HCT116 (cell line): ENCODE results near the gene SLC5A2. TPM values are rescaled to one million over a fixed set of nuclear protein-coding genes. Genes with fewer than 3 reads are reported as not detected.
A peak's percentile ranks its signal among the peaks of the same experiment; 100 is the strongest.

Source experiments
- ATAC-seq: fragments of 200-7000 bp; cut with Tn5 transposase; 2 replicates; pipeline ENCODE4 v1.9.1; 2020; ENCODE audit warnings: mild to moderate bottlenecking, moderate library complexity
- BruUV-seq: library from RNA; stranded (reverse); fragments of 400-500 nt; replicated peaks from 2 replicates; lab custom pipeline; 2021; lab: Mats Ljungman, UMichigan
- CTCF ChIA-PET: fragments of 300-600 bp; sonication (Branson Sonifier 250); formaldehyde crosslinking; loops from one replicate; lab custom pipeline; 2021; ENCODE audit warnings: antibody characterized with exemption; lab: Charles Lee
- POLR2A ChIA-PET: fragments of 300-600, 350-600 bp; sonication (Branson Sonifier 250); formaldehyde crosslinking; loops from one replicate; lab custom pipeline; 2021; ENCODE audit warnings: antibody characterized with exemption; lab: Charles Lee
- RAD21 ChIA-PET, 2 experiments: fragments of 300-600 bp; sonication (Branson Sonifier 250); formaldehyde crosslinking; loops; one replicate each; lab custom pipeline; 2023; ENCODE audit warnings: low total read pairs in 2 of 2; ENCODE audit not compliant: uncharacterized antibody in 2 of 2, unreplicated experiment in 2 of 2, low non-redundant PET in 1 of 2; lab: Charles Lee
- DNase-seq: peaks from one replicate; pipeline ENCODE4 v3.0.0-alpha.2; 2010; ENCODE audit warnings: low read depth, low spot score
- H2AFZ ChIP-seq: fragments of 200-600 bp; shearing (Covaris generic), sonication (generic); 2 replicates; pipeline ENCODE4 v1.6.1; 2017; ENCODE audit warnings: low read depth, mixed run types, mixed read lengths, antibody characterized with exemption, low read length; ENCODE audit not compliant: poor library complexity, severe bottlenecking
- H3K27ac ChIP-seq: 2 replicates; pipeline ENCODE4 v1.5.1; 2012; ENCODE audit warnings: low read depth, low read length
- H3K27me3 ChIP-seq: fragments of 200-600 bp; sonication (generic); 2 replicates; pipeline ENCODE4 v1.6.1; 2016; ENCODE audit warnings: mixed run types, low read length, mixed read lengths; ENCODE audit not compliant: insufficient read depth
- H3K36me3 ChIP-seq, 2 experiments: fragments of 200-500 bp in 1 of 2; fragments of 200-600 bp in 1 of 2; sonication (Bioruptor generic) in 1 of 2; sonication (generic) in 1 of 2; 2 replicates each; pipeline versions ENCODE4 v1.5.1 to v1.6.1; 2014 to 2016; ENCODE audit warnings: low read length in 2 of 2, inconsistent platforms in 1 of 2, mixed read lengths in 1 of 2, mixed run types in 1 of 2; ENCODE audit not compliant: insufficient read depth in 2 of 2, control insufficient read depth in 1 of 2
- H3K4me1 ChIP-seq, 2 experiments: fragments of 200-600 bp in 1 of 2; sonication (generic) in 1 of 2; 2 replicates each; pipeline versions ENCODE4 v1.5.1 to v1.6.1; 2012 to 2017; ENCODE audit warnings: low read length in 2 of 2, inconsistent platforms in 1 of 2, mild to moderate bottlenecking in 1 of 2, mixed read lengths in 1 of 2, mixed run types in 1 of 2, moderate library complexity in 1 of 2; ENCODE audit not compliant: insufficient read depth in 2 of 2, control insufficient read depth in 1 of 2
- H3K4me2 ChIP-seq: fragments of 200-600 bp; sonication (generic); 2 replicates; pipeline ENCODE4 v1.6.1; 2017; ENCODE audit warnings: mixed run types, low read length, mixed read lengths
- H3K4me3 ChIP-seq, 2 experiments: fragments of 200-600 bp in 1 of 2; sonication (generic) in 1 of 2; replicated peaks in 1 of 2; 2 replicates each; pipeline ENCODE4 v1.5.1; 2011 to 2016; ENCODE audit warnings: low read length in 2 of 2, control low read depth in 1 of 2, low read depth in 1 of 2, mild to moderate bottlenecking in 1 of 2, mixed read lengths in 1 of 2, mixed run types in 1 of 2
- H3K79me2 ChIP-seq: fragments of 200-600 bp; sonication (generic); 2 replicates; pipeline ENCODE4 v1.6.1; 2017; ENCODE audit warnings: mild to moderate bottlenecking, mixed run types, low read length, moderate library complexity, mixed read lengths; ENCODE audit not compliant: insufficient read depth
- H3K9ac ChIP-seq: fragments of 200-600 bp; sonication (generic); 2 replicates; pipeline ENCODE4 v1.6.1; 2016; ENCODE audit warnings: low read length, mixed read lengths
- H3K9me2 ChIP-seq: fragments of 200-600 bp; sonication (generic), shearing (Covaris generic); 2 replicates; pipeline ENCODE4 v1.6.1; 2017; ENCODE audit warnings: mixed run types, mild to moderate bottlenecking, moderate library complexity; ENCODE audit not compliant: insufficient read depth
- H3K9me3 ChIP-seq, 2 experiments: fragments of 200-500 bp in 1 of 2; fragments of 200-600 bp in 1 of 2; sonication (Bioruptor generic) in 1 of 2; sonication (generic) in 1 of 2; 2 replicates each; pipeline ENCODE4 v1.6.1; 2014 to 2017; ENCODE audit warnings: low read length in 2 of 2, mixed read lengths in 2 of 2, inconsistent platforms in 1 of 2, low read depth in 1 of 2, mild to moderate bottlenecking in 1 of 2, mixed run types in 1 of 2, moderate library complexity in 1 of 2; ENCODE audit not compliant: control insufficient read depth in 1 of 2, insufficient read depth in 1 of 2
- H4K20me1 ChIP-seq: fragments of 200-600 bp; sonication (generic), shearing (Covaris generic); 2 replicates; pipeline ENCODE4 v1.6.1; 2017; ENCODE audit warnings: mixed run types, mild to moderate bottlenecking, moderate library complexity; ENCODE audit not compliant: insufficient read depth
- EZH2 ChIP-seq: fragments of 200-600 bp; sonication (generic); IDR thresholded peaks from 2 replicates; pipeline ENCODE4 v1.6.1; 2017; ENCODE audit warnings: antibody characterized with exemption, mixed run types
- POLR2A ChIP-seq: IDR thresholded peaks from 2 replicates; pipeline ENCODE4 v1.7.0; 2011; ENCODE audit warnings: borderline replicate concordance; ENCODE audit not compliant: insufficient read depth, insufficient read length; ENCODE audit errors: extremely low read depth
- RAD21 ChIP-seq: IDR thresholded peaks from 2 replicates; pipeline ENCODE4 v1.6.1; 2012; ENCODE audit warnings: low read depth, mild to moderate bottlenecking
- SIN3A ChIP-seq: IDR thresholded peaks from 2 replicates; pipeline ENCODE4 v1.6.1; 2012; ENCODE audit warnings: low read depth
- intact Hi-C: fragments of 100-400 bp; cut with micrococcal nuclease; formaldehyde crosslinking; loops from 2 replicates; pipeline ENCODE4 v1.10.0; 2022
- total RNA-seq: library from RNA; stranded (reverse); gene quantifications from one replicate; pipeline ENCODE4 v1.2.1, GENCODE V29; 2021; ENCODE audit not compliant: unreplicated experiment
- TF ChIP-seq, protein P1 (sequence below): IDR thresholded peaks from 2 replicates; pipeline ENCODE4 v1.6.1; 2012

The SLC5A2 gene
- total RNA-seq, 1 experiment from 2014 or later: 0.10 TPM

DNA sequence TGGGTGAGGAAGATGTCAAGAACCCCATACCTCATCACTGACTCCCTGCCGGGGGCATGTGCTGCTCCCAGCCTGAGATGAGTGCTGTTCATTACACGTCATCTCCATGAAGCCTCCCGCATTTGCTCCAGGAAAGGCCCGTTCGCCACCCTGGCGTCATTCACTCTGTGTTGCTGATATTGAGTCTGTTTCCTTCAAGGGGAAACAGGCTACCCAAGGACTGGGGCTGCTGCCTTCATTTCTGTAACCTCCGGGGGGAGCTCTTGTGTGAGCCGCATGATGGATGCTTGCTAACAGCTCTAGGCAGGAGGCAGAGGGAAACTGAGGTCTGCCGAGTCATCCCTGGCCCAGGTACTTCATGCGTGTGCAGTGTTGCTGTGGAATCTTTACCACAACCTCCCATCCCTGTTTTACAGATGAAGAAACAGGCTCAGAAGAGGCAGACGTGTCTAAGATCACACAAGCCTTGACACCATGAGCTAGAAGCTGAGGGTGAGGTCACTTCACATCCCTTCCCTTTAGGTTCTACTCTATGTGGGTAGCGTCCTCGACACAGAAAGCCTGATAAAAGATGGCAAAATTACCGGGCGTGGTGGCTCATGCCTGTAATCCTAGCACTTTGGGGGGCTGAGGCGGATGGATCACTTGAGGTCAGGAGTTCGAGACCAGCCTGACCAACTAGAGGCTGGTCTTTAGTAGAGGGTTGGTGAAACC is 27.2 kb upstream of the SLC5A2 start (continued):
- TF ChIP-seq POLR2A: no peak
- TF ChIP-seq RAD21: peak; percentile 41
- TF ChIP-seq, all 23 proteins: peak for 2

DNA sequence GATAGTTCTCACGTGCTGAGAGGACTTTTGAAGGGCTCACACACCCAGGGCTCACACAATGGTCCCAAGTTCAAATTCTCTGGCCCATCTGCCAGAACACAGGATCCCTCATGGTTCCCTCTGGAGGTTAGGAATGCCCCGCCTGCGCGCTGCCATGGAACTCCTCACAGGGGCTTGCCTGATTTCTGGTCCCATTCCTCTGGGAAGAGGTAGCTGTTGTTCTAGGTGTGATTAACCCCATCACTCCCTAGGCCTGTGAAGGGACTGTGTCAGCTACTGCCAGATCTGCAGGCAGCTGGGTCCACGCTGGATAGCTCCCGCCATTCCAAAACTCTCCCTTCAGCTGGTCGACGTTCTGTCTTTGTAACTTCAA is 25.9 kb upstream of the SLC5A2 start:
- POLR2A ChIA-PET: no interaction called here
- H3K4me3 ChIP-seq: no peak overlapping the region
- intact Hi-C loops: loop anchor here (5.0 to 10.0 kb wide), 3 partner anchors 242 to 382 kb away; partner anchors contain the start of genes PRSS8, PYDC1, TRIM72 and ZNF646

More for the DNA sequence above, 25.9 kb upstream of the SLC5A2 start:
- TF ChIP-seq, protein P1, sequence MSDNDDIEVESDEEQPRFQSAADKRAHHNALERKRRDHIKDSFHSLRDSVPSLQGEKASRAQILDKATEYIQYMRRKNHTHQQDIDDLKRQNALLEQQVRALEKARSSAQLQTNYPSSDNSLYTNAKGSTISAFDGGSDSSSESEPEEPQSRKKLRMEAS: no peak
- TF ChIP-seq EZH2 (no peak), SIN3A (no peak)
- peaks cover 23 to 66% of the 10 kb centered on the region in 2 experiments for H3K4me1 ChIP-seq
- ChIA-PET CTCF (interaction anchor here (1.4 to 6.0 kb wide), 2 partner anchors 12 to 13 kb away, joined by 3 to 36 read pairs; partner anchors contain the start of gene ZNF843), RAD21 (no interaction called here)
- H3K36me3 ChIP-seq: no peaks in the 10 kb centered on the region
- no peak for DNase-seq
- H3K27ac ChIP-seq: no peak overlapping the region
- no peaks in the 10 kb centered on the region for H3K27me3 ChIP-seq
- no peak overlapping the region for H2AFZ ChIP-seq
- no peaks in the 10 kb centered on the region for H3K9me2 ChIP-seq
- no peak overlapping the region for H3K4me2 ChIP-seq
- peaks cover 36% of the 10 kb centered on the region for H3K79me2 ChIP-seq
- H3K9ac ChIP-seq: no peak overlapping the region
- no peaks in the 10 kb centered on the region for H3K9me3 ChIP-seq
- ATAC-seq: no peak
- H4K20me1 ChIP-seq: no peaks in the 10 kb centered on the region
- BruUV-seq: no TSS peak
